Mesendoderm (in vitro differentiated cells): ENCODE results near the gene HAUS5.
A peak's percentile ranks its signal among the peaks of the same experiment; 100 is the strongest.

ENCODE experiments used
- DNase-seq: peaks from one replicate; pipeline ENCODE4 v3.0.0; 2013
- H2AK5ac ChIP-seq: 2 replicates; pipeline ENCODE4 v1.6.1; 2013; ENCODE audit warnings: low read length, inconsistent platforms
- H2BK120ac ChIP-seq: 2 replicates; pipeline ENCODE4 v1.6.1; 2013; ENCODE audit warnings: low read depth, mild to moderate bottlenecking, low read length, moderate library complexity, mixed read lengths
- H2BK15ac ChIP-seq: replicated peaks from 2 replicates; pipeline ENCODE4 v1.6.1; 2013; ENCODE audit warnings: low read depth, mild to moderate bottlenecking, moderate library complexity
- H2BK5ac ChIP-seq: 2 replicates; pipeline ENCODE4 v1.6.1; 2013; ENCODE audit warnings: low read length, inconsistent platforms
- H3K18ac ChIP-seq: 2 replicates; pipeline ENCODE4 v1.6.1; 2013; ENCODE audit warnings: mild to moderate bottlenecking, low read length, mixed read lengths
- H3K23ac ChIP-seq: one replicate; pipeline ENCODE4 v1.6.1; 2013; ENCODE audit warnings: low read length
- H3K27ac ChIP-seq: 2 replicates; pipeline ENCODE4 v1.5.1; 2013; ENCODE audit warnings: low read depth, mild to moderate bottlenecking, inconsistent platforms, low read length, moderate library complexity
- H3K27me3 ChIP-seq: 2 replicates; pipeline ENCODE4 v1.6.1; 2013; ENCODE audit warnings: low read length, control low read depth, mild to moderate bottlenecking, inconsistent platforms; ENCODE audit not compliant: insufficient read depth, poor library complexity
- H3K36me3 ChIP-seq: 2 replicates; pipeline ENCODE4 v1.6.1; 2013; ENCODE audit warnings: low read length, inconsistent platforms; ENCODE audit not compliant: control insufficient read depth, insufficient read depth
- H3K4ac ChIP-seq: one replicate; pipeline ENCODE4 v1.6.1; 2013; ENCODE audit warnings: low read depth, mild to moderate bottlenecking, low read length, moderate library complexity
- H3K4me1 ChIP-seq: 2 replicates; pipeline ENCODE4 v1.6.1; 2013; ENCODE audit warnings: low read depth, low read length, inconsistent platforms; ENCODE audit not compliant: control insufficient read depth
- H3K4me2 ChIP-seq: 2 replicates; pipeline ENCODE4 v1.6.1; 2013; ENCODE audit warnings: low read length
- H3K4me3 ChIP-seq: 2 replicates; pipeline ENCODE4 v1.5.1; 2013; ENCODE audit warnings: mild to moderate bottlenecking, low read length
- H3K56ac ChIP-seq: one replicate; pipeline ENCODE4 v1.6.1; 2013; ENCODE audit warnings: low read length
- H3K79me1 ChIP-seq: 2 replicates; pipeline ENCODE4 v1.6.1; 2013; ENCODE audit warnings: low read length, inconsistent platforms
- H3K79me2 ChIP-seq: 2 replicates; pipeline ENCODE4 v1.6.1; 2013; ENCODE audit warnings: mild to moderate bottlenecking, low read length; ENCODE audit not compliant: control insufficient read depth, insufficient read depth
- H3K9ac ChIP-seq: 2 replicates; pipeline ENCODE4 v1.6.1; 2013; ENCODE audit warnings: low read length, inconsistent platforms
- H4K5ac ChIP-seq: one replicate; pipeline ENCODE4 v1.6.1; 2013; ENCODE audit warnings: low read length
- H4K8ac ChIP-seq: one replicate; pipeline ENCODE4 v1.6.1; 2013; ENCODE audit warnings: low read depth, mild to moderate bottlenecking, control low read depth, low read length, moderate library complexity
- WGBS: extraction: QIAGEN DNeasy Blood & Tissue Kit; methylation state at CpG from one replicate; pipeline ENCODE4 v1.1.7; 2013; ENCODE audit warnings: low lambda C conversion rate, missing lambda C conversion rate; ENCODE audit not compliant: insufficient coverage; ENCODE audit errors: extremely low coverage; 5-methylcytosine and 5-hydroxymethylcytosine counted together

HAUS5 gene

DNA sequence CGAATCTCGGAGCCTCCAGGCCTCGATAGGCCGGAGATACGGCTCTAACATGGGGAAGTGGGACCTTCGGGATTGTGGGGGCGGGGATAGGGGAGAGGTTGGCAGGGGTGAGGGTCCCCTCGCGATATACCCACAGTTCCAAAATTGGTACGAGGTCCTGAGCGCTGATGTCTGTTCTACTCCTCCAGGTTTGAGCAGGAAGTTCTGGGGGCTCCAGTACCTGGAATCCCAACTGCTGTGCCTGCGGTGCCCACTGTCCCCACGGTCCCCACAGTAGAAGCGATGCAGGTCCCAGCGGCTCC is 16.7 kb downstream of the HAUS5 start:
- peak overlapping the region; percentile 86 for H3K4me2 ChIP-seq
- H2AK5ac ChIP-seq: no peak overlapping the region
- H4K8ac ChIP-seq: no peak overlapping the region
- H4K5ac ChIP-seq: no peak overlapping the region
- peaks cover 2% of the 10 kb centered on the region for H3K79me1 ChIP-seq
- no peak overlapping the region for H2BK5ac ChIP-seq
- H2BK15ac ChIP-seq: no peak overlapping the region
- no peaks in the 10 kb centered on the region for H3K4me1 ChIP-seq
- peak overlapping the region; percentile 77 for H3K4ac ChIP-seq
- H2BK120ac ChIP-seq: no peak overlapping the region
- H3K79me2 ChIP-seq: peaks cover 2% of the 10 kb centered on the region
- no CpG with 5 or more reads among the region's 15 CpGs for WGBS
- H3K36me3 ChIP-seq: peaks cover 8% of the 10 kb centered on the region
- H3K9ac ChIP-seq: peak overlapping the region; percentile 88
- no peaks in the 10 kb centered on the region for H3K27me3 ChIP-seq
- no peak overlapping the region for H3K27ac ChIP-seq
- peak overlapping the region; percentile 96 for H3K4me3 ChIP-seq
- peak overlapping the region; percentile 44 for H3K18ac ChIP-seq
- DNase-seq: no peak
- H3K23ac ChIP-seq: no peak overlapping the region
- H3K56ac ChIP-seq: peak overlapping the region; percentile 89

- Histone ChIP-seq H3K9ac (no peak overlapping the region), H3K27ac (no peak overlapping the region), H3K56ac (no peak overlapping the region), H3K4me1 (no peaks in the 10 kb centered on the region), H3K4me3 (no peak overlapping the region), H3K23ac (no peak overlapping the region), H3K4ac (no peak overlapping the region), H4K8ac (no peak overlapping the region), H2BK5ac (no peak overlapping the region), H3K27me3 (no peaks in the 10 kb centered on the region), H3K79me2 (peaks cover 2% of the 10 kb centered on the region), H4K5ac (no peak overlapping the region), H3K4me2 (no peak overlapping the region), H3K79me1 (peaks cover 2% of the 10 kb centered on the region), H3K18ac (no peak overlapping the region), H2AK5ac (no peak overlapping the region), H3K36me3 (peaks cover 14% of the 10 kb centered on the region), H2BK15ac (no peak overlapping the region), H2BK120ac (no peak overlapping the region)
- no peak for DNase-seq
- WGBS: no CpG with 5 or more reads among the region's 29 CpGs
Observed at GRCh38 chr19:35633727-35634440, 21.3 kb downstream of the HAUS5 start.

- WGBS: no CpG with 5 or more reads among the region's 3 CpGs
- Histone ChIP-seq H3K23ac (no peak overlapping the region), H2BK15ac (no peak overlapping the region), H3K4me1 (peaks cover 5% of the 10 kb centered on the region), H3K56ac (no peak overlapping the region), H3K18ac (no peak overlapping the region), H3K4me2 (no peak overlapping the region), H3K4me3 (no peak overlapping the region), H3K79me2 (no peaks in the 10 kb centered on the region), H3K27ac (no peak overlapping the region), H2BK120ac (no peak overlapping the region), H2AK5ac (no peak overlapping the region), H3K4ac (no peak overlapping the region), H4K8ac (no peak overlapping the region), H3K27me3 (no peaks in the 10 kb centered on the region), H4K5ac (no peak overlapping the region), H3K79me1 (no peaks in the 10 kb centered on the region), H2BK5ac (no peak overlapping the region), H3K36me3 (peaks cover 8% of the 10 kb centered on the region), H3K9ac (no peak overlapping the region)
- DNase-seq: no peak
Observed at GRCh38 chr19:35636651-35637050, 24.1 kb downstream of the HAUS5 start.

DNA sequence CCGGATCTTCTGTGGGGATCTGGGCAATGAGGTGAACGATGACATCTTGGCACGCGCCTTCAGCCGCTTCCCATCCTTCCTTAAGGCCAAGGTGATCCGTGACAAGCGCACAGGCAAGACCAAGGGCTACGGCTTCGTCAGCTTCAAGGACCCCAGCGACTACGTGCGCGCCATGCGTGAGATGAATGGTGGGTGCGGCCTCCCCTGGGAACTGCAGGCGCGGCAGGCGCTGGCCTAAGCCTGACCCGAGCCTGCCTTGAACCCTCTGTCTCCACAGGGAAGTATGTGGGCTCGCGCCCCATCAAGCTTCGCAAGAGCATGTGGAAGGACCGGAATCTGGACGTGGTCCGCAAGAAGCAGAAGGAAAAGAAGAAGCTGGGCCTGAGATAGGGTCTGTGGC is 24.6 kb downstream of the HAUS5 start:
- Histone ChIP-seq H2BK5ac (no peak overlapping the region), H4K8ac (no peak overlapping the region), H3K79me2 (no peaks in the 10 kb centered on the region), H2BK120ac (no peak overlapping the region), H3K4me3 (no peak overlapping the region), H4K5ac (no peak overlapping the region), H3K23ac (no peak overlapping the region), H3K4me2 (no peak overlapping the region), H2AK5ac (no peak overlapping the region), H3K4ac (no peak overlapping the region), H3K27me3 (no peaks in the 10 kb centered on the region), H3K4me1 (peaks cover 8% of the 10 kb centered on the region), H3K18ac (no peak overlapping the region), H3K36me3 (peaks cover 7% of the 10 kb centered on the region), H3K56ac (no peak overlapping the region), H2BK15ac (no peak overlapping the region), H3K9ac (no peak overlapping the region), H3K27ac (no peak overlapping the region), H3K79me1 (no peaks in the 10 kb centered on the region)
- no CpG with 5 or more reads among the region's 25 CpGs for WGBS
- DNase-seq: no peak

DNA sequence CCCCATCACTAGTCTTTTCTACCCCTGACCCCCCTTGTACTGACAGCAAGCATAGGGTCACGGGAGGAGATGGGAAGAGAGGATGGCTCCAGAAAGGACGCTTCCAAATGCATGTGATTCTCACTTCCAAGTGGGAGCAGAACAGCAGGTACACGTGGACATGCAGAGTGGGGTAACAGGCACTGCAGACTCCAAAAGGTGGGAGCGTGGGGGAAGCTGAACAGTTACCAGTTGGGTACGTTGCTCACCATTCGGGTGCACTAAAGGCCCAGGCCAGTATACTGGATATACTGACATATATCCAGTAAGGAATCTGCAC is 26.7 kb downstream of the HAUS5 start:
- Histone ChIP-seq H3K4me3 (no peak overlapping the region), H3K18ac (no peak overlapping the region), H3K27ac (no peak overlapping the region), H3K4me2 (no peak overlapping the region), H3K56ac (peak overlapping the region; percentile 49), H2AK5ac (no peak overlapping the region), H3K27me3 (no peaks in the 10 kb centered on the region), H3K23ac (no peak overlapping the region), H4K5ac (no peak overlapping the region), H2BK120ac (no peak overlapping the region), H3K9ac (no peak overlapping the region), H2BK15ac (no peak overlapping the region), H3K4me1 (peaks cover 12% of the 10 kb centered on the region), H3K4ac (no peak overlapping the region), H3K36me3 (peaks cover 6% of the 10 kb centered on the region), H4K8ac (no peak overlapping the region), H2BK5ac (no peak overlapping the region), H3K79me1 (no peaks in the 10 kb centered on the region), H3K79me2 (no peaks in the 10 kb centered on the region)
- no CpG with 5 or more reads among the region's 6 CpGs for WGBS
- DNase-seq: no peak

DNA sequence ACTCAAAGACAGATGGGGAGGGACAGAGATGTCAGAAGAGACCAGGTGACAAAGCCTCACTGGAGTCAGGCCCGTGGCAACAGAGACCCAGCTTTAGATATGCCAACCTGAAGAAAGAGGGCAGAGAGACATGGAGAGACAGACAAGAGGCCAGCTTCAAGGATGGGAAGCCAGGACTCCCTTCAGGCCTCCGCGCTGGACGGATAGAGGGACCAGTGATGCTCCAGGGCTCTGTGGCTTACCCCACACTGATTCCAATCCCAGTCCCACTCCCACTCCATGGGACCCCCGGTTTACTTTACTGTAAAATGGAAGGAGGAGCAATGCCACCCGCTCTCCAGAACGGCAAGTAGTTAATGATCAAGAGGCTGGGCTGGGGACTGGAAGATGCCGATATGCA is 27.3 kb downstream of the HAUS5 start:
- H2BK120ac ChIP-seq: no peak overlapping the region
- no peak overlapping the region for H3K4me3 ChIP-seq
- no peak overlapping the region for H2BK15ac ChIP-seq
- H3K4me2 ChIP-seq: no peak overlapping the region
- no peak overlapping the region for H3K23ac ChIP-seq
- no peak overlapping the region for H3K18ac ChIP-seq
- no peaks in the 10 kb centered on the region for H3K79me1 ChIP-seq
- H3K27me3 ChIP-seq: no peaks in the 10 kb centered on the region
- no peak overlapping the region for H4K8ac ChIP-seq
- H3K4ac ChIP-seq: no peak overlapping the region
- no CpG with 5 or more reads among the region's 8 CpGs for WGBS
- H3K79me2 ChIP-seq: no peaks in the 10 kb centered on the region
- no peak for DNase-seq
- H3K36me3 ChIP-seq: peaks cover 5% of the 10 kb centered on the region
- no peak overlapping the region for H3K27ac ChIP-seq
- peaks cover 12% of the 10 kb centered on the region for H3K4me1 ChIP-seq
- no peak overlapping the region for H3K9ac ChIP-seq
- no peak overlapping the region for H2BK5ac ChIP-seq
- peak overlapping the region; percentile 82 for H2AK5ac ChIP-seq
- H4K5ac ChIP-seq: no peak overlapping the region
- peak overlapping the region; percentile 15 for H3K56ac ChIP-seq
